Hepatocyte (in vitro differentiated cells): ENCODE measurements around the gene DUSP11. TPM values are rescaled to one million over a fixed set of nuclear protein-coding genes. Genes with fewer than 3 reads are reported as not detected.
"Not testable (repeated sequence)": the region's sequence is repeated elsewhere in the genome, so short reads cannot be mapped to it uniquely, and the experiment has no call there.

Source experiments
- DNase-seq: peaks from one replicate; pipeline ENCODE4 v3.0.0-alpha.2; 2016; ENCODE audit warnings: low spot score
- H2AFZ ChIP-seq: fragments of 200-600 bp; sonication (generic); 2 replicates; pipeline ENCODE4 v1.6.0; 2016; ENCODE audit warnings: antibody characterized with exemption, mild to moderate bottlenecking
- H3K27ac ChIP-seq: fragments of 200-600 bp; sonication (generic); 2 replicates; pipeline ENCODE4 v1.5.1; 2016; ENCODE audit warnings: mild to moderate bottlenecking
- H3K27me3 ChIP-seq: fragments of 200-600 bp; sonication (generic); 2 replicates; pipeline ENCODE4 v1.6.1; 2016
- H3K36me3 ChIP-seq: fragments of 200-600 bp; sonication (generic); replicated peaks from 2 replicates; pipeline ENCODE4 v1.5.1; 2016; ENCODE audit warnings: low read depth; ENCODE audit not compliant: insufficient read depth
- H3K4me1 ChIP-seq: fragments of 200-600 bp; sonication (generic); 2 replicates; pipeline ENCODE4 v1.5.1; 2016; ENCODE audit warnings: mild to moderate bottlenecking, moderate library complexity; ENCODE audit not compliant: insufficient read depth
- H3K4me2 ChIP-seq: fragments of 200-600 bp; sonication (generic); 2 replicates; pipeline ENCODE4 v1.6.0; 2016
- H3K4me3 ChIP-seq: fragments of 200-600 bp; sonication (generic); 2 replicates; pipeline ENCODE4 v1.5.1; 2016; ENCODE audit warnings: mild to moderate bottlenecking
- H3K79me2 ChIP-seq: fragments of 200-600 bp; sonication (generic); 2 replicates; pipeline ENCODE4 v1.6.0; 2017; ENCODE audit warnings: mild to moderate bottlenecking
- H3K9me2 ChIP-seq: fragments of 200-600 bp; sonication (generic); replicated peaks from 2 replicates; pipeline ENCODE4 v1.6.0; 2017; ENCODE audit warnings: mild to moderate bottlenecking; ENCODE audit not compliant: insufficient read depth
- H3K9me3 ChIP-seq: fragments of 200-600 bp; sonication (generic); 2 replicates; pipeline ENCODE4 v1.5.1; 2016; ENCODE audit warnings: low read depth, mild to moderate bottlenecking
- H4K20me1 ChIP-seq: fragments of 200-600 bp; sonication (generic); 2 replicates; pipeline ENCODE4 v1.6.0; 2016; ENCODE audit warnings: mild to moderate bottlenecking; ENCODE audit not compliant: insufficient read depth, poor library complexity, severe bottlenecking
- CTCF ChIP-seq: fragments of 200-600 bp; sonication (generic); IDR thresholded peaks from 2 replicates; pipeline ENCODE4 v1.5.1; 2016; ENCODE audit warnings: antibody characterized with exemption, mild to moderate bottlenecking; ENCODE audit not compliant: poor library complexity
- EZH2 ChIP-seq: fragments of 200-600 bp; sonication (generic); IDR thresholded peaks from 2 replicates; pipeline ENCODE4 v1.6.1; 2016; ENCODE audit warnings: antibody characterized with exemption, mild to moderate bottlenecking, borderline replicate concordance
- EZH2phosphoT487 ChIP-seq: fragments of 200-600 bp; sonication (generic); IDR thresholded peaks from one replicate; pipeline ENCODE4 v1.6.1; 2018; ENCODE audit warnings: antibody characterized with exemption, mild to moderate bottlenecking, low read depth, moderate library complexity; ENCODE audit not compliant: unreplicated experiment, severe bottlenecking
- WGBS: methylation state at CpG from one replicate; pipeline ENCODE4 v1.1.6; 2016; ENCODE audit warnings: low lambda C conversion rate; ENCODE audit errors: missing lambda C conversion rate; 5-methylcytosine and 5-hydroxymethylcytosine counted together
- polyA plus RNA-seq: library from polyadenylated mRNA; unstranded; fragments of >200 nt; fragmentation: Nextera tagmentation; extraction: Ambion mirVana; gene quantifications from 2 replicates; pipeline ENCODE4 v1.2.1, GENCODE V29; 2016
- total RNA-seq: library from RNA; depleted of rRNA; stranded (reverse); fragments of >200 nt; gene quantifications from 2 replicates; pipeline ENCODE4 v1.2.3, GENCODE V29; 2014

The DUSP11 gene
- total and polyA plus RNA-seq, 2 experiments from 2014 or later = 32.9 to 38.2 TPM

GRCh38 chr2:73811878-73812277 lies 32.0 kb upstream of the DUSP11 start:
- H3K4me3 ChIP-seq = no peak overlapping the region
- H3K4me1 ChIP-seq = no peaks in the 10 kb centered on the region
- H2AFZ ChIP-seq = no peak overlapping the region
- no peaks in the 10 kb centered on the region for H4K20me1 ChIP-seq
- H3K79me2 ChIP-seq = no peaks in the 10 kb centered on the region
- no peak overlapping the region for H3K4me2 ChIP-seq
- H3K27ac ChIP-seq = no peak overlapping the region
- no peaks in the 10 kb centered on the region for H3K36me3 ChIP-seq
- peaks cover 12% of the 10 kb centered on the region for H3K27me3 ChIP-seq
- no peak for TF ChIP-seq EZH2phosphoT487
- TF ChIP-seq CTCF = no peak
- no peaks in the 10 kb centered on the region for H3K9me2 ChIP-seq
- DNase-seq = no peak
- H3K9me3 ChIP-seq = no peaks in the 10 kb centered on the region

GRCh38 chr2:73783883-73784282 lies 4.0 kb upstream of the DUSP11 start, which contains the start of gene C2orf78:
C2orf78 (plus strand) TSS chr2:73784183; CDS start chr2:73784310, 127 bp downstream.
- not testable (repeated sequence) for H3K9me3 ChIP-seq, H2AFZ ChIP-seq, H3K9me2 ChIP-seq, DNase-seq, H3K4me2 ChIP-seq, H3K4me3 ChIP-seq, H3K4me1 ChIP-seq, H3K79me2 ChIP-seq, H3K36me3 ChIP-seq, H3K27me3 ChIP-seq, H3K27ac ChIP-seq, H4K20me1 ChIP-seq
- 63% methylated on average over 3 of the region's 3 CpGs for WGBS

- H3K27me3 ChIP-seq, H3K4me2 ChIP-seq, H3K9me3 ChIP-seq, H3K27ac ChIP-seq, H4K20me1 ChIP-seq, DNase-seq, H3K9me2 ChIP-seq, H3K36me3 ChIP-seq, H2AFZ ChIP-seq, H3K4me1 ChIP-seq, H3K4me3 ChIP-seq: not testable (repeated sequence)
- H3K79me2 ChIP-seq = peaks cover 14% of the 10 kb centered on the region
- WGBS = 78% methylated on average over 15 of the region's 15 CpGs
Measured at GRCh38 chr2:73783402-73783801, 3.5 kb upstream of the DUSP11 start.

GRCh38 chr2:73780237-73780582 lies 307 bp upstream of the DUSP11 start:
- Histone ChIP-seq H3K9me3 (no peaks in the 10 kb centered on the region), H3K27ac (no peak overlapping the region), H3K36me3 (no peaks in the 10 kb centered on the region), H2AFZ (peak overlapping the region; percentile 46), H3K4me1 (peaks cover 11% of the 10 kb centered on the region), H3K4me3 (no peak overlapping the region), H3K79me2 (peaks cover 27% of the 10 kb centered on the region), H3K4me2 (peak overlapping the region; percentile 69), H3K9me2 (no peaks in the 10 kb centered on the region), H4K20me1 (no peaks in the 10 kb centered on the region), H3K27me3 (no peaks in the 10 kb centered on the region)
- DNase-seq = no peak
- 3% methylated on average over 7 of the region's 7 CpGs for WGBS
- TF ChIP-seq EZH2 (no peak), CTCF (no peak), EZH2phosphoT487 (no peak)

- not testable (repeated sequence) for H3K9me3 ChIP-seq, H3K27me3 ChIP-seq, H4K20me1 ChIP-seq, H3K9me2 ChIP-seq, H3K36me3 ChIP-seq, DNase-seq
- H3K27ac ChIP-seq = peak overlapping the region; percentile 90
- 78% methylated on average over 18 of the region's 18 CpGs for WGBS
- H3K4me2 ChIP-seq = peak overlapping the region; percentile 83
- peaks cover 11% of the 10 kb centered on the region for H3K4me1 ChIP-seq
- H3K4me3 ChIP-seq = peak overlapping the region; percentile 67
- H3K79me2 ChIP-seq = peaks cover 27% of the 10 kb centered on the region
- H2AFZ ChIP-seq = peak overlapping the region; percentile 89
Measured at GRCh38 chr2:73778867-73779466, 936 bp downstream of the DUSP11 start.
